DMS79 (cell line): ENCODE results near the gene UBE2O.

Experiments
- DNase-seq: peaks from one replicate; lab custom pipeline; 2025; lab: John Stamatoyannopoulos, UW

Gene UBE2O

DNA sequence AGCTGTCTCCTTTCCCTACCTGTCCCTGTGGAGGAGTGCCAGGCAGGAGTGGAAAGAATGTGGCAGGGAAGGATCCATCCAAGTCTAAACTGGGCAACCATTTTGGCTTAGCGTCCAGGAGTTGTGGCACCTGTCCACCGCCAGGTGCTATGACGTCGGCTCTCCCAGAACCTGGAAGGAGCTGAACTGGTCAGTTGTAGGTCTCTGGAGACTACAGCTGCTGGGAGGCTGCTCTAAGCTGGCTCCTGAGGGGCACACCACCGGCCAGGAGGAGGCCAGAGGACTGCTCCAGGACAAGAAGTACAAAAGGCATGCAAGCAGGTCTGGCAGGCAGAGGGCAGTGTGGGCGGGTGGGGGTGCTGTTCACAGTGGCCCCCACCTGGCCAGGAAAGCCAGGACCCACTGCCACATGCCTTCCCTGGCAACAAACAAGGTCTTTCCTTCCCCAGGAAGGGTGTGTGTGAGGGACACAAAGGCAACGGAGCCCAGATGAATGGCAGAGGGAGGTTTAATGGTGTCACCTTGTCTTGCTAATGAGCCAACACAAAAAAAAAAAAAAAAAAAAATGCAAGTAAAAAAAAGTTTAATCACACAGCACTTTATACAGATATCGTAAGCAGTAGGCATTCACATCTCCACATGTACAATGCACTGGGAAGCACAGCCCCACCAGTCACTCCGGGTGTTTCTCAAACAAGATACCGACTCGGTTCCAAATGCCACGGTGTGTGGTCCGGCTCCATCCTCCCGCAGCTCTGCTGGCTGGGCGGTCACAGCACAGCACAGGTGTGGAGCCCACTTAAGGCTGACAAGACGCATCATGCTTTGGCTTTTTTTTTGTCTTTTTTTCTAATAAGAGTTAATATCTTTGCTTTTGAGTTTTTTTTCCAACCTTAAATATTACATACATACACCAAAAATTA is 63.7 kb downstream of the UBE2O start:
- no peak for DNase-seq

DNA sequence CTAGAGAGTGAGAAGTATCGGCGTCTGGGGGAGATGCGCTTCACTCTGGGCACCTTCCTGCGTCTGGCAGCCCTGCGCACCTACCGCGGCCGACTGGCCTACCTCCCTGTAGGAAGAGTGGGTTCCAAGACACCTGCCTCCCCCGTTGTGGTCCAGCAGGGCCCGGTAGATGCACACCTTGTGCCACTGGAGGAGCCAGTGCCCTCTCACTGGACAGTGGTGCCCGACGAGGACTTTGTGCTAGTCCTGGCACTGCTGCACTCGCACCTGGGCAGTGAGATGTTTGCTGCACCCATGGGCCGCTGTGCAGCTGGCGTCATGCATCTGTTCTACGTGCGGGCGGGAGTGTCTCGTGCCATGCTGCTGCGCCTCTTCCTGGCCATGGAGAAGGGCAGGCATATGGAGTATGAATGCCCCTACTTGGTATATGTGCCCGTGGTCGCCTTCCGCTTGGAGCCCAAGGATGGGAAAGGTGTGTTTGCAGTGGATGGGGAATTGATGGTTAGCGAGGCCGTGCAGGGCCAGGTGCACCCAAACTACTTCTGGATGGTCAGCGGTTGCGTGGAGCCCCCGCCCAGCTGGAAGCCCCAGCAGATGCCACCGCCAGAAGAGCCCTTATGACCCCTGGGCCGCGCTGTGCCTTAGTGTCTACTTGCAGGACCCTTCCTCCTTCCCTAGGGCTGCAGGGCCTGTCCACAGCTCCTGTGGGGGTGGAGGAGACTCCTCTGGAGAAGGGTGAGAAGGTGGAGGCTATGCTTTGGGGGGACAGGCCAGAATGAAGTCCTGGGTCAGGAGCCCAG is 65.8 kb downstream of the UBE2O start:
- DNase-seq = no peak

DNA sequence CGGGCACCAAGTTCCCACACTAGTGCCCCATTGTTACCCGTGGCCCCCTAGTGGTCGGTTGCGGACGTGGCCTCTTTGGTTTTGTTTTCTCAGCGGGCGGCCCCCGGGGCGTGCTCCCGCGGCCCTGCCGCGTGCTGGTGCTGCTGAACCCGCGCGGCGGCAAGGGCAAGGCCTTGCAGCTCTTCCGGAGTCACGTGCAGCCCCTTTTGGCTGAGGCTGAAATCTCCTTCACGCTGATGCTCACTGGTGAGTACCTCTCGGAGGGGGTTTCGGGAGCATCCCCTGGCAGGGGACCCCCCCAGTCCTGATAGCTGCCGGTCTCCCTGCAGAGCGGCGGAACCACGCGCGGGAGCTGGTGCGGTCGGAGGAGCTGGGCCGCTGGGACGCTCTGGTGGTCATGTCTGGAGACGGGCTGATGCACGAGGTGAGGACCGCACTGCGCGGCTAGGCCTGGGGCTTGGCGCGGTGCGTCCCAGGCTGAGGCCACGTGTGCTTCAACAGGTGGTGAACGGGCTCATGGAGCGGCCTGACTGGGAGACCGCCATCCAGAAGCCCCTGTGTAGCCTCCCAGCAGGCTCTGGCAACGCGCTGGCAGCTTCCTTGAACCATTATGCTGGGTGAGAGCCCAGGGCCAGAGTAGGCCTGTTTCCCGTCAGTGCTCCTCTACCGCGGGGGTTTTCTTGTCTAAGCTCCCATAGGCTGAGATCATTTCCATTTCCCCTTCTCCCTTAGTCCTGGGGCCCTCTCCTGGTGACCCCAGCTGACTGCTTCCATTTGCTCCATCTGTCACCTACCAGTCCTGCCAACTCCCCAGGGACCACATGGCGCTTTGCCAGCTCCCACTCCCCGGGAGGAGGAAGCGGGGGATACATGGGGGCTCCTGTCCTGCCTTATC is 66.8 kb downstream of the UBE2O start:
- no peak for DNase-seq

DNA sequence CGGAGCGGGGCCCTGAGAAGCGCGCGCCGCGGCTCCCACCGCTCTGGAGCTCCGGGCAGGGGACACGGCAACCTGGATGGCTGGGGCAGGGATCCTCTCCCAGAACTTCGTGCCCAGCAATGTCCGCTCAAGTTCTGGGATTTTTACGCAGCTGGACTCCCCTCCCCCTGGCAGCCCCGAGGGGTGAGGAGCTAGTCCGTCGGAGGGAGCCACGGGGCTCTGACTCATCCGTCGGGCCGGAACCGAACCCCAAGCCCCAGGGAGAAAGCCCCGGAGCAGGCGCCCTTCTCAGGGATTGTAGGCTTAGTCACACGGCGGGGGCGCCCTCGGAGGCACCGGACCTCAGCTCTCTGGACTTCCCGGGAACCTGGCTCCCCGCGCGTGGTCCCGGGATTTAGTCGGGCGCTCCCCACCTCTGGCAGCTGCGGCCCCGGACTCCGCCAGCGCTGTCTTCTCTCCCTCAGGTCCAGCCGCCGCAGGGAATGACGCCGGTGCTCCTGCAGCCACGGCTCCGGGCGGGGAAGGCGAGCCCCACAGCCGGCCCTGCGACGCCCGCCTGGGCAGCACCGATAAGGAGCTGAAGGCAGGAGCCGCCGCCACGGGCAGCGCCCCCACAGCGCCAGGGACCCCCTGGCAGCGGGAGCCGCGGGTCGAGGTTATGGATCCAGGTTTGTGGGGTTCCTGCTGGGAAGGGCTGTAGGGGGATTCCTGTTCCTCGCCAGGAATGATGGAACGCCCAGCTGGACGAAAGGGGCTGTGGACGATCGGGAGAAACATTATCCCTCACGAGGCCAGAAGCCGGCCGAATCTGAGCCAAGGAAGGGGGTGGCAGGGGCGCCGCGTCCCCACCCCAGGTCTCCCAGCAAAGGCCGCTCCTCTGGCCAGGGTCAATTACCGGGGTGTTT is 67.7 kb downstream of the UBE2O start:
- no peak for DNase-seq

DNA sequence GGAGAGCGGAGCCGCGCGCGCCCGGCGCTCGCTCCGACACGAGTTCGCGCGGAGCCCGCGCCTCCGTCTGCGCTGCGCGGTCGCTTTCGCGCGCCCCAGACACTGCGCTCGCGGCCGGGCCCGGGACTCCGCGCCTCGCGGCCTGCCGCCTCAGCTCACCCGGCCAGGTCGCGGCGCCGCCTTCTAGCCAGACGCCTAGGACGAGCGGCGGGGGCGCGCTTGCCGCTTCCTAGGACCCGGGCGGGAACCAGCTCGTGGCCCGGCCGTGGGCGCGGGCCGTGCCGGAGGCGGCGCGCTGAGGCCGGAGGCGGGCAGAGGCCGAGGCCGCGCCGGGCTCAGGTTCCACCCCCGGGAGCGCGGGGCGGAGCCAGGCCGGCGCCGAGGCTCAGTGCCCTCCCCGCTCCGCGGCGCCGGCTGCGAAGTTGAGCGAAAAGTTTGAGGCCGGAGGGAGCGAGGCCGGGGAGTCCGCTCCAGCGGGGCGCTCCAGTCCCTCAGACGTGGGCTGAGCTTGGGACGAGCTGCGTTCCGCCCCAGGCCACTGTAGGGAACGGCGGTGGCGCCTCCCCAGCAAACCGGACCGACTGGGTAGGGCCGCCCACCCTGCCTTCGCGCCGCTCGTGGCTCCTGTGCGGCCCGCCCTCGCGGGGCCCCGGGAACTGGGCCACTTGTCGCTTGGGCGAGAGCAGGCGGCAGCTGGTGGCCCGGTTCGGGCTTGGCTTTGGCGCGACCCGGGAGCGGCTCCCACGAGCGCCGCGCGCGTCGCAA is 68.5 kb downstream of the UBE2O start, which contains the start of gene SPHK1:
TSS of gene SPHK1 (plus strand) at position 388 of the 765 bp plus-strand sequence. CDS start 1,036 bp downstream, outside the sequence.
- DNase-seq = no peak

DNA sequence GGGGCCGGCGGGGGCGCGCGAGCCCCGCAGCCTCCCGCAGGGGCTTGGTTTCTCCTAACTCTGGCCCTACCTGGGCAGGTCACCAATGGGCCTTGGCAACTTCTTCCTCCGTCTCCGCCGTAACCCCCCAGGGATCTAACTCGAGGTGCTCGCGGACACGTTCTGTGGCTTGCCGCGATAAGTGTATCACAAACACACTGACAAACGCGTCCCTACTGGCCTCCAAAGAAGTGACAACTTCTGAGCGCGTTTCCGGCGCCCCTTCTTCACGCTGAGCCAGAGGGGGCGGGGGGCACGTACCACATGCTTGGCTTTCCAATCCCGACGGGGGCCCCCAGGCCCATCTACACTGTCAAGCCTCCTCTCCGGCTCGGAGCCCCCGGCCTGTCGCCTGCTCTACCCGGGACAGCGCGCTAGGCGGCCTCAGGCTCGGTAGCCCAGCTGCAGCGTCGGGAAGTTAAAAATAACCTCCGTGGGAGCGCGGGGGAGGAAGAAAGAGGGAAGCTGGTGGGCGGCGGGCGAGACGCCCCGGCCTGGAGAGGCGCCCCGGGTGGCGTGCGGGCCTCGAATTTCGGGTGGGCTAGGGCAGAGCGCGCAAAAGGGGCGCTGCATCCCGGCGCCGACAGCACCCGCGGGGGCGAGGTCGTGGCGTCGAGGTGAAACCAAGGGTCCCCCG is 69.3 kb downstream of the UBE2O start:
- DNase-seq = no peak

DNA sequence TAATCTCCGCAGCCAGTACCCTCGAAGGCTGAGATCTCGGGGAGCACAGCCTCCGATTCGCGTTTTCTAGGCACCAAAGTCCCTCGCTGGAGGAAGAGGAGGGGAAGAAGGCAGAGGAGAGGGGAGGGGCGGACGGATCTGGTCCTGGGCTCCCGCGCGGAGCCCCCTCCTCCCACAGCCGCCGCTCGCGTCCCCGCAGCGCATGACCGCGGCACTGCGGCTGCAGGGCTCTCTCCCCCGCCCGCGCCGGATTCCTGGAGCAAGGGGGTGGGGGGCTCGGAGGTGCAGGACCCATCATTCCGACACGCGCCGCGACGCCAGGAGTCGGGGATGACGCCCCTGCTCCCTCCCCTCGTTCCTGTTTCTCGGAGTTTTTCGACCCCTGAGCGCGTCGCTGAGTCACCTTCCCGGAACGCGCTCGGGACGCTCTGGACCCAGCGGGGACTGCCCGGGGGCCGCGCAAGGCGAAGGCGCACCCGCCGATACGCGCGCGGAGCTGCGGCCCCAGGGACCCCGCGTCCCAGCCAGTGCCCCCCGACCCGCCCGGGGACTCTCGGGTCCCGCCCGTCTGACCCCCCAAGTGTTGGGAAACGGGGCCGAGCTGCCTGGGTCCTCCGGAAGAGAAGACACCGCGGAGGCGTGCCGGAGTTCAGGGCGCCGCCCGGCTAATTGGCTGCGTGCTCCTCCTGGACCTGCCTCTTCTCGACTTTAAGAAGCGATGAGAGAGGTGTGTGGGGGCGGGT is 70.0 kb downstream of the UBE2O start:
- DNase-seq = no peak

DNA sequence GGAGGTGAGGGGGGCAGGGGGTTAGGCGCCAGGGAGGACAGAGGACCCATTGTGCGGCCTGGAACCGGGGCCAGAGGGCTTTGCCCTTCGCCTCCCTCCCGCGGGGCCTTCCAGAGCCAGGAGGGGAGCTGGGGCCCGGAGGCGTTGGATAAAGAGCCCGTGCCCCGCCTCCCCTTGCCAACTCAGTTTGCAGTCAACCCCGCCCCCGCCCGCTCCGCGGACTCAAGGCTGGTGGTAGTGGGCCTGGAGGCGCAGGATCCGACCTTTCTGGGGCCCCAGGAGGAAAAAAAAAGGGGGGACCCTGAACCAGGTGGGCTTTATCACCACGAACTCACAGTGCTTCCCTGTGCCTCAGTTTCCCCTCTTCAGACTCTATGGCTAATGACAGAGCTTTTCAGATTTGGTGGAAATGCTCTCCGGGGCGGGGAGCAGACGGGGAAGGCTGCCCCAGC is 70.6 kb downstream of the UBE2O start:
- DNase-seq = no peak

DNA sequence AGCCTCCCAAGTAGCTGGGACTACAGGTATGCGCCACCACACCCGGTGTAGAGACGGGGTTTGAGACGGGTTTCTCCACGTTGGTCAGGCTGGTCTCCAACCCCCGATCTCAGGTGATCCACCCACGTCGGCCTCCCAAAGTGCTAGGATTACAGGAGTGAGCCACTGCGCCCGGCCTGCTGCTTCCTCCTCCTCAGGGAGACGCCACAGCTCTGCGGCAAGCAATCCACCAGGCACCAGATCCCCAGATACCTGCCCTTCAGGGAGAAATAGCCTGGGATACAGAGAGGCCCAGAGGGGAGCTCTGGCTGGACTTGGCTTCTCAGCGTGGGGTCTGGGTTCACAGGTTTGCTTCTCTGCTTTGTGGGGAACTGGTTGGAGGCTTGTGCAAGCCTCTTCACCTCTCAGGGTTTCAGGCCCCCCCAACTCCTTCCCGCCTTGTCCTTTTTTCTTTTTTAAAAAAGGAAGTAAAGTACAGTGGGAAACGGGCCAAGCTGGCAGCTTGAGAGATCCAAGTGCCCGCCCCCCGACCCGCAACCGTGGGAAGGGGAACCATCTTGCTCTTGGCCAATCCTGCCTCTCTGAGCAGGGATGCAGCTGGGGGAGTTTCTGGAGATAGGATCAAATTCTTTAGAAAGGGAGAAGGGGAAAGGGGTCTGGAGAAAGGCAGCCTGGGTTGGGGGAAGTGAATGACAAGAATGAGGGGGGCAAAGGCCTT is 71.2 kb downstream of the UBE2O start:
- no peak for DNase-seq

DNA sequence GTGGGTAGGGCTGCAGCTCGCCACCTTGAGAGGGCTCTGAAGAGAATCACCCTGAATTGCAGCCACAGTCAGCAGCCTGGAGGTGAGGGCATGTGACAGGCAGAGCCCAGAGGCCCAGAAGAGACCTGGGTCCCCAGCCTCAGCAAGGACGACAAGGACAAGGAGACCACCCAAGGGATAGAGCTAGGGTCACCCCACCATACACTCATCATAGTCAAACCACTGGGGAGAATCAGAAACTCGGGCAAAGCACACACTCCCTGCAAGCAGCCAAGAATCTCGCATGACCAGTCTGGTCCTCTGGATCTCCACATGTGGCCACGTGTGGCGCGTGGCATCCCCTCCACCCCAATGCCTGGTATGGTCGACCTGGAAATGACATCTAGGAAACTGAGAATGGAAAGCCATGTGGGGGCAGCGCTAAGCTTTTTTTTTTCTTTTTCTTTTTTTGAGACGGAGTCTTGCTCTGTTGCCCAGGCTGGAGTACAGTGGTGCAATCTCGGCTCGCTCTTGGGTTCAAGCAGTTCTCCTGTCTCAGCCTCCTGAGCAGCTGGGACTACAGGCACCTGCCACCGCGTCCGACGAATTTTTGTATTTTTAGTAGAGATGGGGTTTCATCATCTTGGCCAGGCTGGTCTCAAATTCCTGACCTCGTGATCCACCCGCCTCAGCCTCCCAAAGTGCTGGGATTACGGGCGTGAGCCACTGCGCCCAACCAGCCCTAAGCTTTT is 73.1 kb downstream of the UBE2O start:
- no peak for DNase-seq

DNA sequence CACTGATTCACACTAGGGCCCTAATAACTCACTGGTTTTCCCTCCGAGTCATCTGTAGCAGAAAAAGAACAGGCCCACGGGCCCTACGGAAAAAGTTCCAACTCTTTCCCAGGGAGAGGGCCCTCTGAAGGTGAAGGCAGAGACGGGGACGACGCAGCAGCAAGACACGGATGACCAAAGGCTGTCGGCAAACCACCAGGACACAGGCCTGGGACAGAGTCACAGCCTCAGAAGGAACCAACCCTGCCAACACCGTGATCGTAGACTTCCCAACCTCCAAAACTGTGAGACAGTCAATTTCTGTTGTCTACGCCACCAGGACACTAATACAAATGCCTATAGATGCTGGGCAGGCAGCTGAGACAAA is 73.7 kb downstream of the UBE2O start:
- no peak for DNase-seq

DNA sequence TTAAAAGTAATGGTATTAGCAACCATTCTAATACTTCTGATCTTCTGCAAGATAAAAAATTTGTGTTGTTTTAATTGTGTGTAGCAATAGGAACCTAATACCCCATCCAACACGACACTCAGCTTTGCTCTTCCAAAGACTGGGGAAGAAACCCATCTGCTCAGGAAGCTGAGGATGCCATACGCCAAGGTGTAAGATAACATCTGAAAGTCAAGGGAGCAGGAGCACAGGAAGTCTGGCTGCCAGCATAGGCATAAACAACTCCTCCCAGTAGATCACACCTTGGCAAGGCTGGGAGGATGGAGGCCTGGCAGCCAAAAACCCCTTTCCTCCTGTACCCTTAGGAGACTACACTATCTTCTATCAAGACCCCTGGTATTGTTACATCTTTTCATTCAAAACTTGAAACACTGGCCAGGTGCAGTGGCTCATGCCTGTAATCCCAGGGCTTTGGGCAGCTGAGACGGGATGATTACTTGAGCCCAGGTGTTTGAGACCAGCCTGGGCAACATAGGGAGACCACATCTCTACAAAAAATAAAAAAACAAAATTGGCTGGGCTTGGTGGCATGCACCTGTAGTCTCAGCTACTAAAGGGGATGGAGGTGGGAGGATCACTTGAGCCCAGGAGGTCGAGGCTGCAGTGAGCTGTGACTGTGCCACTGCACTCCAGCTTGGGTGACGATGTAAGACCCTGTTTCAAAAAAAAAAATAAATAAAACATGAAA is 74.2 kb downstream of the UBE2O start:
- DNase-seq = no peak

DNA sequence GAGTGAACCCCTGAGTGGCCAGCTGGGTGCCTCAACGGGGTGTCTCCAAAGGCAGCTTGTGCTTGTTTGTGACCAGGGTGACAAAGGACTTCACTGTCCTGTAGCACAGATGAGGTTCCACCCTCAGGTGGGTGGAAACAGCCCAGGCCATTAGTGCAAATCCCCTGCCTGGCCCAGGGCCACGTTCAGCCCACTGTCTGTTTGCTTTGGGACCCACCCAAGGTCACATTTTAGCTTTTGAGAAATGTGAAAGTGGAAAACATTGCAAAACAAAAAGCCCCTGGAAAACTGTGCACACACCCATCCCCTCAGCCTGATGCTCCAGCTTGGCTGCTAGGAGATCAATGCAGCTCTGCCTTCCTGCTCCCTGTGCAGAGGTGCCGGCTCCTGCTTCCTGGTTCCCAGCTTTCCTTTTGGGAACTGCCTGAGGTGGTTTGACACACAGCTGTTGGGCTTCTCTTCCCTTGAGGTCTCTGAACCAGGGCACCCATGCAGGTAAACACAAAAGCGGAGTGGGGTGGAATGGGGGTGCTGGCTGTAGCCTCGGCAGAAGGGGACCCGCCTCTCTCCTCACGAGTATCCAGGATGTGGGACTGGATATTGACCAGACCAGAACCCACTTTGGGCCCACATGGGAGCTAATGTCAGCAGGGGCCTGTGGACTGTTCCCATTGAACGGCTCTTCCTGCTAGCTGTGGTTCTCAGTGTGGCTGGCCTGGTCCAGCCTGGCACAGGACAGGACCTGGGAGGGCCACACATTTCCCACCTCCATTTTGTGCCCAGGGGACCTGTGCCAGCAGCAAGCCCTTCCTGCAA is 76.4 kb downstream of the UBE2O start:
- no peak for DNase-seq

DNA sequence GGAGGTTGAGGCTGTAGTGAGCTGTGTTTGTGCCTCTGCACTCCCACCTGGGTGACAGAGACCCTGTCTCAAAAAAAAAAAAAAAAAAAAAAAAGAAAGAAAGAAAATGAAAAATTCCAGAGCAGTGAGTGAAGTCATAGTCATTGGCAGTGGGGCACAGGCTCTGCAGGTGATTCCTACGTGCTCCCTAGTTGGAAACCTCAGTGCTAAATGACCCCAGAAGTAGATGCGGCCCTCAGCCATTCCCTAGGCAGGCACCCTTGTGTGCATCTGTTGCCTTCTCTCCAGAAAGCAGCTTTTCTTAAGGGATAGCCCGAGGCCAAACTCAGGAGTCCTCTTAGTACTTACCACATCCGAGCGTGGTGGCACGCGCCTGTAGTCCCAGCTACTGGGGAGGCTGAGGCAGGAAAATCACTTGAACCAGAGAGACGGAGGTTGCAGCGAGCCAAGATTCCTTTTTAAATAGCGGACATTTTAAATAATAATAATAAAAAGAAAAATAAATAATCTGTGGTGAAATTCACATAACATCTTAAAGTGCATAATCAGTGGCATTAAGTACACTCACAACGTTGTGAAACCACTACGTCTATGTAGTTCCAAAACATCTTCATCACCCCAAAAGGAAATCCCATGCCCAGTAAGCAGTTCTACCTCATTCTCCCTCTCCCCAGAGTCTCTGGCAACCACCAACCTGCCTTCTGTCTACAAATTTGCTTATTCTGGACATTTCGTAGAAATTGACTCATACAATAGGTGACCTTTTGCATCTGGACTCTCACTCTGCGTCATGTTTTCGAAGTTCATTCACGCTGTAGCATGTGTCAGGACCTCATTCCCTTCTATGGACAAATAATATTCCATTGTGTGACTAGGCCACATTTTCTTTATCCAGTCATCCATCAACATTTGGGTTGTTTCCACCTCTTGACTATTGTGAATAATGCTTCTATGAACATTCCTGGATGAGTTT is 81.0 kb downstream of the UBE2O start:
- no peak for DNase-seq
